HepG2 (cell line): Measurements from ENCODE around the gene PSENEN. TPM values are rescaled to one million over a fixed set of nuclear protein-coding genes. Genes with fewer than 3 reads are reported as not detected.
A peak's percentile ranks its signal among the peaks of the same experiment; 100 is the strongest.

Source experiments
- MLXIP ChIP-seq: sonication (generic); formaldehyde crosslinking; IDR thresholded peaks from 2 replicates; pipeline ENCODE4 v1.9.0; 2021; ENCODE audit warnings: missing genetic modification reagents, borderline replicate concordance
- ZBTB40 ChIP-seq, 2 experiments: fragments of 450-650 bp in 1 of 2; sonication (generic) in 1 of 2; formaldehyde crosslinking in 1 of 2; IDR thresholded peaks; 2 replicates each; pipeline versions ENCODE4 v1.6.1 to v1.8.0; 2016 to 2022; ENCODE audit warnings: antibody characterized with exemption in 1 of 2, mild to moderate bottlenecking in 1 of 2, missing genetic modification reagents in 1 of 2
- ZNF737 ChIP-seq: sonication (generic); formaldehyde crosslinking; IDR thresholded peaks from 2 replicates; pipeline ENCODE4 v1.5.0; 2020; ENCODE audit warnings: missing genetic modification reagents, mild to moderate bottlenecking, borderline replicate concordance
- polyA plus RNA-seq, 8 experiments: library from polyadenylated mRNA; depleted of rRNA in 3 of 8; stranded (reverse) in 7 of 8; unstranded in 1 of 8; fragments of >200 nt; fragmentation: Illumina TruSeq in 4 of 8; extraction: Trizol in 4 of 8; gene quantifications; 2 replicates each; pipeline versions ENCODE4 v1.2.1 to v1.2.3, GENCODE V29; 2011 to 2016; ENCODE audit warnings: low read depth in 4 of 8, missing spikeins in 1 of 8, mixed read lengths in 1 of 8; ENCODE audit not compliant: insufficient read depth in 1 of 8
- total RNA-seq, 5 experiments: library from RNA; depleted of rRNA; stranded (reverse); fragments of >200 nt; fragmentation: Illumina TruSeq; extraction: Trizol; gene quantifications; 2 replicates each; pipeline ENCODE4 v1.2.3, GENCODE V29; 2016; ENCODE audit warnings: low read depth in 1 of 5

The PSENEN gene
- total and polyA plus RNA-seq, 2 of the 13 experiments (the other 11 are each of a cell fraction or from before 2014, with no cell fraction given), result 16.9 to 34.2 TPM

- TF ChIP-seq ZBTB40 (IDR thresholded peaks at IDR 0.05) (no peak), ZBTB40 (CRISPR knock-in tag; IDR thresholded peaks at IDR 0.05) (no peak), ZNF737 (CRISPR knock-in tag) (no peak), MLXIP (CRISPR knock-in tag) (0 out of 2 replicates have a peak, but pooled peaks have one; percentile 27)
Measured at GRCh38 chr19:35716801-35717664, 28.4 kb upstream of the PSENEN start (continued).
